HG02623 (cell line): ENCODE data around the gene CCKAR.

Experiments
- ATAC-seq: cut with Tn5 transposase; IDR thresholded peaks from one replicate; pipeline ENCODE4 v1.9.1; 2021; ENCODE audit warnings: moderate library complexity; ENCODE audit not compliant: unreplicated experiment

Gene CCKAR

GRCh38 chr4:26462874-26463273 lies 27.4 kb downstream of the CCKAR start:
- no peak for ATAC-seq

DNA sequence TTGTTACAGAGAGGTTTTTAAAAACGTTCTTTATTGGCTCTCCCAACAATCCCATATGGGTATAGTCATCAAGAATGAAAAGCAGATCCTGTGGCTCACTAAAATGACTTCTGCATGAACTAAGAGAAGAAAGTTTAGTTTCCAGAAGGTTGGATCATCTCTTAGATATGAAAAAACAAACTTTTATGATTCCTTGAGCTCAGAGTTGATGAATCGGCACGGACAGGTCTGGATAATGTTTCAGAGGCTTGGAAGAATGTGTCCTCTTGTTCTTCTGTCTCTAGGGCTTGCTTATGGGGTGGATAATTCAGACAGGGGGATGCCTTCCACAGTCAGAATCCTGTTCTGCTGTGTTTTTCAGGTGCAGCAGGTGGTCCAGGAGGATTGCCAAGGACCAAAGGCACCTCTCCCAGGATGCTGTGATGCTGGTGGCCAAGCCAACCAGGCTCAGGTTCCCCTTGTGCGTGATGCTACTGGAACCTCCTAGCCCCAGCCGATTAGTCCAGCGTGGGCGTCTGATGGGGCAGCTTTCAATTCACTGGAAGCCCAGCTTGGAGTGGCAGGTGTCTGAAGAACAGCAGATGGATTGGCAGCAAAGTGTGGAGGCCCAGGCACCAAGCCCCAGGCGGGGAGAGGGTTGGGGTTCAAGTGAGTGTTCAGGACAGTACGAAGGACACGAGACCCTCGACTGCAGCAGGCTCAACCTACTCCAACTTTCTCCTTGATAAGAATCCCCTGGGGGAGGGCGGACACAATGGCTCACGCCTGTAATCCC lies 30.3 kb downstream of the CCKAR start:
- ATAC-seq: no peak

DNA sequence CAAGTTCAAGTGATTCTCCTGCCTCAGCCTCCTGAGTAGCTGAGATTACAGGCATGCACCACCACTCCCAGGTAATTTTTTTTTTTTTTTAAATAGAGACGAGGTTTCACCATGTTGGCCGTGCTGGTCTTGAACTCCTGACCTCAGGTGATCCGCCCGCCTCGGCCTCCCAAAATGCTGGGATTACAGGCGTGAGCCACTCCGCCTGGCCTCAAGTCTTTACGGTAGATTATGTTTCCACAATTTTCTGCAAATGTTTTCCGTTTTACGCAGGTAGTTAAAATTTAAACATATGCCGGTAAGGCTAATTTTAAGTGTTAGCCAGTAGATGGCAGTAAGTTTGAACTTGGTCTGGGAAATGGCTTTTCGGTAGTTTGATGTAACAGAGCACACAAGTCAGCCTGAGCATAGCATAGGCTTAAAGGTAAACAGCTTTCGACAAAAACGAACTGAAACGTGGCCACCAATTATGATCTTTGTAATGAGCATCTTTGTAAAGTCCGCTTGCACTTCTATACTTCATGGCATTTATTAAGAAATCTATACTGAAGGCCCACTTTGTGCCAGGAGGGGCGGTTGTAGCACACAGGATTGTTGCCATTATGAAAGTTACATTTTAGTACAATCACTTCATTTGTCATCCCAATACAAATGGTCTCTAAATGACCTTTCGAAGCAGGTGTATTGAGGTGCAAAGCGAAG lies 31.1 kb downstream of the CCKAR start:
- peak; percentile 64 for ATAC-seq

GRCh38 chr4:26458157-26458561 lies 32.1 kb downstream of the CCKAR start:
- no peak for ATAC-seq

DNA sequence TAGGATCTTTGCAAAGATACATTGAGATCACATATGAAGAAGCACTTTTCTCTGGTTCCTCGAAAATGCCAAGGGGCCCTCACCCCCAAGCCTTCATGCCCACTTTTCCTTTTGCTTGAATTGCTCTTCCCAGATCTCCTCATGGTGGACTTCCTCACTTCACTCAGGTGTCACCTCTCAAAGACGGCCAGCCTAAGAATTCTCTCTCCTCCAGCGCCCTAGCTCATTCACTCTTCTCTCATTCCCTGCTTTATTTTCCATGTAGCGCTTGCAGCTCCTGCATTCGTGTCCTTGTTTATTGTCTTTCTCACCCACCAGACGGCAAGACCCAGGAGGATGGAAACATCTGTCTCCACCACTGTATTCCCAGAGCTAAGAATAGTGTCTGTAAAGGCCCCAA lies 32.9 kb downstream of the CCKAR start:
- ATAC-seq: no peak

DNA sequence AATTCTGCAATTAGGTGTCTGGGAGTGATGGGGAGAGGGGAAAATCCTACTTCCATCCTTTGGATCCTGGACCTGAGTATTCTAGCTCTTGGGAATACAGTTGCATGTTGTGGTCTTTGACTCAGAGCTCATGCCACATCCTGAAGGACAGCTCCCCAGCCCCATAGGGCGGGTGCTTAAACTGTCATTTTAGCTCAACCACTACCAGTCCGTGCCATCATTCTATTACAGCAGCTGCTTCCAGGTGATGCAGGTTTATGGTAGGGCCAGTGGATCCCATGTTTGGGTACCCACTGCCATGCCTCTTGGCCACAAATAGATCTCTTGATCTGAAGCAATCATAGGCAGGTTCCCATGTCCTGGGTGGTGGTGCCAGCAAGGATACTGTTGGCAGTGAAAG lies 34.7 kb downstream of the CCKAR start:
- ATAC-seq: no peak

DNA sequence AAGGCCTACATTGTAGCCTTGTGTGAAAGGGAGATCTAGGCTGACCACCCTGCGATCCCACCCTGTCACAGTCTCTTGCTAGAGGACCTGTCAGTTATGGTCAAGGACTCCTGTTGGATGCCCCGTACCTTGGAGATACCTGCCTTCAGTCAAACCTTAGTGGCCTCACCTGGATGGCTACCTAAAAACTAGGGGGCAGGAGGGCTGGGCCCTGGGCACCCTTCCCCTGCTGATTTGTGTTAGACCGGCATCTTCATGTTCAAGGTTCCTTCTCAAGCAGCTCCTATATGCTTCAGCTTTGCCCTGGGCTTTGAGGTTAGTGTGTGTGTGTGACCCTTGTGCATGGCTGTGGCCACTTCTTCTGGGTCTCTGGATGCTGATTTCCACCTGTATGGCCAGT lies 35.3 kb downstream of the CCKAR start:
- ATAC-seq: no peak

- ATAC-seq: no peak
These were observed 37.4 kb downstream of the CCKAR start for GRCh38 chr4:26452565-26453531.

DNA sequence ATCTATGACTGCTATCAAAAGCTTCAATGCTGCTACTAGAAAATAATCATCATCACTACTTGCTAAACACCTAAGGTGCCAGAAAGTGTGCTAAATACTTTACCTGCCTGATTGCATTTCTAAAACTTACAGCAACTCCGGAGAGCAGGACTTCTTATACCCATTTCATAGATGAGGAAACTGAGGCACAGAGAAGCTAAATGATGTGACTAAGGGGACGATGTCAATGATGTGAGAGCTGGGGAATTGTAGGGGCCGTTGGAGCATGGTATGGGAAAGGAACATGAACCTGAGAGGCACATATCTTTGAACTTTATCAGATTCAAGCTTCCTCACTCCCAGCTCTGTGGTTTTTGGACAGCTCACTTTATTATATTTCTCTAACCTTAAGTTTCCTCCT lies 38.7 kb downstream of the CCKAR start:
- no peak for ATAC-seq

GRCh38 chr4:26450418-26450817 lies 39.9 kb downstream of the CCKAR start:
- ATAC-seq: no peak

- ATAC-seq: no peak
These were observed 42.9 kb downstream of the CCKAR start for GRCh38 chr4:26447378-26447777.

DNA sequence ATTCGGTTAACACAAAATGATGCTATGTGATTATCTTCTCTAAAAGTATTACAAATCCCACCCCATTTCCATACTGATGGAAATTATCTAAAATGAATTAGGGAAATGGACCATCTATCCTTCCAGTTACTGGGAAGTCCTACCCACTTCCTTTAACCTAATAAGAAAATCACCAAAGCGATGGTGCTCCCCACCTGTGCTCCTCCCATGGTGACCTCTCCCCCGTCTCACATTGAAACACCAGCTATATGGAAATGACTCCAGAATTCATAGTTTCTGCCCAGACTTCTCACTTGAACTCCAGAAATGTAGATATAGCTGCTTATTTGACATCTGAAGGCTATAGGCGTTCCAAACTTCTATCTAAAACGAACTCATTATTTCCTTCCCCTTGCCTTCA lies 48.5 kb downstream of the CCKAR start:
- no peak for ATAC-seq

DNA sequence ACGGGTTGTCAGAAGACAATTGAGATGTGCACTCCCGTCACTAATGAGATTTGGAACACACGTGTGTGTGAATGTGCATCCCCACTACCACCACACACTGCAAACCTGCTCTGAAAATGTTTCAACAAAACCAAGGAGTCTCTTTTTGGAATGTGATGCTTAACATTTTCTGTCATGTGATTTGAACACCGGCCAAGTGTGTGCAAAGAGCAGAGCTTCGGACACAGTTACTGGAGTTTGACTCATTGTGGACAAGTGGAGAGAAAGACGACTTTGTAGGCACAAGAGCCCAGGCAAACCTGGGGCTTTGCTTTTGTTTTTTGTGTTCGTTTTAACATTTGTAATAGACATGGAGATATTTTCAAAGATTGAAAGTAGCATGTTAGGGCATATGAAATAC lies 49.2 kb downstream of the CCKAR start:
- no peak for ATAC-seq

GRCh38 chr4:26434030-26434639 lies 56.1 kb downstream of the CCKAR start:
- ATAC-seq: no peak

DNA sequence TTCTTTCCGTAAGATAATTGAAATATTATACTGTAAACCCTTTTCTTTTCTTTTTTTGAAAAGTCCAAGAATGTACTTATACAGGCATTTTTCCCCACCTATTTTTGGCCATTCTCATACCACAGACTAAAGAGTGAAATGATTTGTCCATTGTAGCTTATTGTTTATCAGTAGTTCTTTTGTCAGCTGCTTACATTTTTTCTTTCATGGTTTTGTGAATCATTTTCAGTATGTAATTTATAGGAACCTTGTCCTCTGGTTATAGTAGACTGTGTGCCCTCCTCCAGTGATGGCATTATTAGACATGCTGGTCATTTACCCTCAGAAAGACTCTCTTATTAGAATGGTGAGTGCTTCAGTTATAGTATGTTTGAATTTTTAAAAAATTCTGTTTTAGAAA lies 56.7 kb downstream of the CCKAR start:
- no peak for ATAC-seq

- no peak for ATAC-seq
These were observed 57.9 kb downstream of the CCKAR start for GRCh38 chr4:26432419-26432818.

DNA sequence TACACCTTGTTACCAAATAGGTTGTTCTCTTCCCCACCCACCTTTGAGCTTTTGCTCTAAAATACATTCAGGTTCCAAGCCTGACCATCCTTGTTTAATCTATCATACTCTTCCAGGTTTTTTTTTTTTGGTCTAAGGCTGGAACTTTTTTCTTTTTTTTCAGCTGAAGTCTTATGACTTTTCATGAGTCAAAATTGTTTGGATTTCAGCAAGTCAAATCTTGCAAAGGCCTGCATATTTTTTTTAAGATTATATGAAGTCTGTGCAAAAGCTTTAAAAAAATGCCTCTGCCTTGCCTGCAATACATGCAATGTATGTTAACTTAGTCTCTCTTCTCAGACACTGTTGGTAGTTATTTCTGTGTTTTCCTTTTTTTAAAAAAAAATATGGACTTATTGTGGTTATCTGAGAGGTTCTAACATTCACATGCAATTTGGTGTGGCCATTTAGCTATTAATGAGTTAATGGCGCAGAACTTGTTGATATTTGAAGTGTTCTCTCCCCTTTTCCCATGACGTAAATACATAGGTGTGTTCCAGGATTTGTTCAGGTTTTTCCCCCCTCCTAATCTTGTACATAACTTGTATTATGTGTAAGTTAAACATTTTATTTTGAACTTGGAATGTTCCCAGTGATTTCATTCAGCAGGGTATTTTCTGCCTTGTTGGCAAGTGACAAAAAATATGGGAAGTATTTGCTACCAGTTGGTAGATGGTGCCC lies 58.7 kb downstream of the CCKAR start:
- ATAC-seq: no peak
